Stimulated activated effector memory CD8-positive, alpha-beta T cell treated with anti-CD3 and anti-CD28 coated beads, Interleukin-12 subunit alpha, Interleukin-12 subunit beta, amount 100 ng/mL, for 72 hours (primary cell): Measurements from ENCODE around the gene WBP2.

Source experiments
- ATAC-seq: fragments of 150-1000 bp; cut with Tn5 transposase; 2 replicates; pipeline ENCODE4 v1.10.0; 2021
- DNase-seq, 2 donors: peaks; one replicate each; pipeline ENCODE4 v3.0.0; 2021 to 2022; ENCODE audit warnings: low spot score in 2 of 2
- H3K27ac Mint-ChIP-seq: one replicate; pipeline ENCODE4 v1.8.0; 2022; ENCODE audit warnings: mild to moderate bottlenecking, mixed read lengths
- H3K36me3 Mint-ChIP-seq: one replicate; pipeline ENCODE4 v1.8.0; 2022; ENCODE audit warnings: mild to moderate bottlenecking, mixed read lengths
- H3K4me1 Mint-ChIP-seq: one replicate; pipeline ENCODE4 v1.8.0; 2022; ENCODE audit warnings: mixed read lengths
- H3K4me3 Mint-ChIP-seq: one replicate; pipeline ENCODE4 v1.8.0; 2022; ENCODE audit warnings: mild to moderate bottlenecking, mixed read lengths
- H3K9me3 Mint-ChIP-seq: one replicate; pipeline ENCODE4 v1.8.0; 2022; ENCODE audit warnings: mixed read lengths

WBP2 gene

GRCh38 chr17:75845933-75846691 lies 9.0 kb downstream of the WBP2 start:
- Mint-ChIP-seq H3K27ac (peak overlapping the region; percentile 96), H3K4me1 (peaks cover 26% of the 10 kb centered on the region), H3K4me3 (no peak overlapping the region), H3K9me3 (no peaks in the 10 kb centered on the region), H3K36me3 (peaks cover 85% of the 10 kb centered on the region)
- no peak for DNase-seq
- no peak for ATAC-seq

GRCh38 chr17:75845058-75845711 lies 9.9 kb downstream of the WBP2 start:
- ATAC-seq (peak; percentile 75), DNase-seq (peak; percentile 53 to 77)
- Mint-ChIP-seq H3K4me3 (peak overlapping the region; percentile 86), H3K4me1 (peaks cover 26% of the 10 kb centered on the region), H3K36me3 (peaks cover 85% of the 10 kb centered on the region), H3K27ac (peak overlapping the region; percentile 96), H3K9me3 (no peaks in the 10 kb centered on the region)

- peak overlapping the region; percentile 96 for H3K27ac Mint-ChIP-seq
- H3K9me3 Mint-ChIP-seq: no peaks in the 10 kb centered on the region
- peak; percentile 40 for ATAC-seq
- H3K4me1 Mint-ChIP-seq: peaks cover 26% of the 10 kb centered on the region
- peaks cover 85% of the 10 kb centered on the region for H3K36me3 Mint-ChIP-seq
- H3K4me3 Mint-ChIP-seq: peak overlapping the region; percentile 86
- no peak for DNase-seq
Observed at GRCh38 chr17:75844530-75845057, 10.5 kb downstream of the WBP2 start.

- Mint-ChIP-seq H3K27ac (peak within 1 kb of the TSS; percentile 96), H3K4me1 (peaks cover 26% of the 10 kb centered on the region), H3K4me3 (peak within 1 kb of the TSS; percentile 86), H3K9me3 (no peaks in the 10 kb centered on the region), H3K36me3 (peaks cover 85% of the 10 kb centered on the region)
- ATAC-seq (peak; percentile 73), DNase-seq (peak in 1 of 2 donors; percentile 78)
Observed at GRCh38 chr17:75843577-75844529, 11.3 kb downstream of the WBP2 start, which contains the start of gene UNC13D. Gene UNC13D, minus strand, starts transcription at chr17:75844404. Its CDS starts 67 bp downstream, at chr17:75844337.

GRCh38 chr17:75842963-75843576 lies 12.1 kb downstream of the WBP2 start:
- Mint-ChIP-seq H3K9me3 (no peaks in the 10 kb centered on the region), H3K4me3 (peak overlapping the region; percentile 86), H3K4me1 (peaks cover 21% of the 10 kb centered on the region), H3K27ac (peak overlapping the region; percentile 96), H3K36me3 (peaks cover 85% of the 10 kb centered on the region)
- no peak for DNase-seq
- ATAC-seq: peak; percentile 25

- Mint-ChIP-seq H3K36me3 (peaks cover 85% of the 10 kb centered on the region), H3K27ac (peak overlapping the region; percentile 86), H3K9me3 (no peaks in the 10 kb centered on the region), H3K4me1 (peaks cover 21% of the 10 kb centered on the region), H3K4me3 (peak overlapping the region; percentile 86)
- DNase-seq (no peak), ATAC-seq (no peak)
Observed at GRCh38 chr17:75842411-75842810, 12.7 kb downstream of the WBP2 start.

- Mint-ChIP-seq H3K36me3 (peaks cover 82% of the 10 kb centered on the region), H3K4me3 (no peak overlapping the region), H3K9me3 (no peaks in the 10 kb centered on the region), H3K27ac (no peak overlapping the region), H3K4me1 (peaks cover 15% of the 10 kb centered on the region)
- ATAC-seq (no peak), DNase-seq (no peak)
Observed at GRCh38 chr17:75840799-75841164, 14.4 kb downstream of the WBP2 start.

GRCh38 chr17:75839942-75840798 lies 15.0 kb downstream of the WBP2 start:
- Mint-ChIP-seq H3K27ac (peak overlapping the region; percentile 17), H3K4me1 (peaks cover 9% of the 10 kb centered on the region), H3K4me3 (no peak overlapping the region), H3K9me3 (no peaks in the 10 kb centered on the region), H3K36me3 (peaks cover 82% of the 10 kb centered on the region)
- ATAC-seq: no peak
- no peak for DNase-seq

GRCh38 chr17:75838410-75838809 lies 16.7 kb downstream of the WBP2 start:
- peaks cover 23% of the 10 kb centered on the region for H3K4me1 Mint-ChIP-seq
- ATAC-seq (no peak), DNase-seq (no peak)
- no peaks in the 10 kb centered on the region for H3K9me3 Mint-ChIP-seq
- no peak overlapping the region for H3K4me3 Mint-ChIP-seq
- H3K36me3 Mint-ChIP-seq: peaks cover 92% of the 10 kb centered on the region
- peak overlapping the region; percentile 34 for H3K27ac Mint-ChIP-seq

- no peak overlapping the region for H3K4me3 Mint-ChIP-seq
- peaks cover 28% of the 10 kb centered on the region for H3K4me1 Mint-ChIP-seq
- H3K36me3 Mint-ChIP-seq: peaks cover 92% of the 10 kb centered on the region
- no peak for DNase-seq
- H3K27ac Mint-ChIP-seq: peak overlapping the region; percentile 34
- no peak for ATAC-seq
- no peaks in the 10 kb centered on the region for H3K9me3 Mint-ChIP-seq
Observed at GRCh38 chr17:75837899-75838298, 17.2 kb downstream of the WBP2 start.

GRCh38 chr17:75836605-75837004 lies 18.5 kb downstream of the WBP2 start:
- Mint-ChIP-seq H3K27ac (peak overlapping the region; percentile 50), H3K36me3 (peaks cover 93% of the 10 kb centered on the region), H3K4me1 (peaks cover 34% of the 10 kb centered on the region), H3K9me3 (no peaks in the 10 kb centered on the region), H3K4me3 (no peak overlapping the region)
- no peak for ATAC-seq
- no peak for DNase-seq

- peaks cover 93% of the 10 kb centered on the region for H3K36me3 Mint-ChIP-seq
- no peaks in the 10 kb centered on the region for H3K9me3 Mint-ChIP-seq
Observed at GRCh38 chr17:75835654-75835987, 19.5 kb downstream of the WBP2 start.

GRCh38 chr17:75834928-75835653 lies 20.0 kb downstream of the WBP2 start:
- H3K27ac Mint-ChIP-seq: peak overlapping the region; percentile 98
- H3K36me3 Mint-ChIP-seq: peaks cover 93% of the 10 kb centered on the region
- H3K4me1 Mint-ChIP-seq: peaks cover 35% of the 10 kb centered on the region
- no peak overlapping the region for H3K4me3 Mint-ChIP-seq
- DNase-seq: no peak
- no peaks in the 10 kb centered on the region for H3K9me3 Mint-ChIP-seq
- ATAC-seq: no peak

More at GRCh38 chr17:75835654-75835987, 19.5 kb downstream of the WBP2 start:
- DNase-seq (no peak), ATAC-seq (no peak)
- Mint-ChIP-seq H3K27ac (peak overlapping the region; percentile 98), H3K4me3 (no peak overlapping the region), H3K4me1 (peaks cover 34% of the 10 kb centered on the region)
